Measurements from ENCODE around the gene LHPP.

GRCh38 chr10:124414076-124414475 lies 47.5 kb upstream of the LHPP start:
- TF ChIP-seq CTCF (conservative IDR thresholded peaks at IDR 0.05; ENCODE audit: low read depth in 2 of 2) = no peak
- TF ChIP-seq POLR2AphosphoS5 (IDR thresholded peaks at IDR 0.05; ENCODE audit: low read depth) = no peak
- TF ChIP-seq EZH2phosphoT487 (IDR thresholded peaks at IDR 0.05; ENCODE audit: unreplicated experiment) = no peak
- TF ChIP-seq EZH2 (IDR thresholded peaks at IDR 0.05; ENCODE audit: low read depth, unreplicated experiment) = no peak
- no peak for TF ChIP-seq ZNF462 (CRISPR knock-in tag; IDR thresholded peaks at IDR 0.05)
- TF ChIP-seq STAT1 (IDR thresholded peaks at IDR 0.05; ENCODE audit: unreplicated experiment) = no peak
- TF ChIP-seq REST (IDR thresholded peaks at IDR 0.05; ENCODE audit: unreplicated experiment) = no peak
- no peak for TF ChIP-seq ZNF114 (CRISPR knock-in tag; IDR thresholded peaks at IDR 0.05)
- no peak for TF ChIP-seq NANOG (IDR thresholded peaks at IDR 0.05; ENCODE audit: borderline replicate concordance)
- TF ChIP-seq JUNB (IDR thresholded peaks at IDR 0.05; ENCODE audit: unreplicated experiment) = no peak
- no peak for TF ChIP-seq CREB1 (CRISPR knock-in tag; IDR thresholded peaks at IDR 0.05; ENCODE audit: low read depth)
- TF ChIP-seq ETS1 (IDR thresholded peaks at IDR 0.05) = no peak
- no peak for TF ChIP-seq ZNF331 (CRISPR knock-in tag; IDR thresholded peaks at IDR 0.05; ENCODE audit: low read depth)

Data from GM23338 (cell line).